Activated CD4-positive, alpha-beta T cell treated with anti-CD3 and anti-CD28 coated beads, Interleukin-2, Interleukin-4, amounts not matched to agents 100 ng/mL and 50 ng/mL, durations not matched to agents 16 hours and 8 hours (primary cell): ENCODE data around the gene CALU.

ENCODE experiments used
- DNase-seq: peaks from one replicate; pipeline ENCODE4 v3.0.0-alpha.2; 2020; ENCODE audit warnings: low spot score

Gene CALU

GRCh38 chr7:128739048-128739962, at the start of gene CALU:
Gene CALU (plus strand): TSS chr7:128739359. CDS start chr7:128748584, 9,225 bp downstream.
- peak; percentile 97 for DNase-seq

GRCh38 chr7:128691227-128691626, 47.9 kb upstream of the CALU start:
- no peak for DNase-seq

GRCh38 chr7:128692623-128693270, 46.4 kb upstream of the CALU start:
- no peak for DNase-seq

GRCh38 chr7:128693373-128694015, 45.7 kb upstream of the CALU start:
- DNase-seq: no peak

- DNase-seq: no peak
Measured at GRCh38 chr7:128694738-128695137, 44.4 kb upstream of the CALU start.

- DNase-seq: peak; percentile 52
Measured at GRCh38 chr7:128697302-128697905, 41.8 kb upstream of the CALU start.

GRCh38 chr7:128699196-128699712, 39.9 kb upstream of the CALU start:
- DNase-seq: no peak

GRCh38 chr7:128699895-128700294, 39.3 kb upstream of the CALU start:
- no peak for DNase-seq

- DNase-seq: no peak
Measured at GRCh38 chr7:128701062-128701785, 37.9 kb upstream of the CALU start.

- DNase-seq: no peak
Measured at GRCh38 chr7:128703609-128704241, 35.4 kb upstream of the CALU start.

- DNase-seq: no peak
Measured at GRCh38 chr7:128705891-128706333, 33.2 kb upstream of the CALU start.

- no peak for DNase-seq
Measured at GRCh38 chr7:128707752-128708151, 31.4 kb upstream of the CALU start.

GRCh38 chr7:128708235-128708634, 30.9 kb upstream of the CALU start:
- DNase-seq: no peak

GRCh38 chr7:128708824-128709223, 30.3 kb upstream of the CALU start:
- DNase-seq: no peak

- no peak for DNase-seq
Measured at GRCh38 chr7:128710481-128710880, 28.7 kb upstream of the CALU start.

GRCh38 chr7:128713794-128714193, 25.4 kb upstream of the CALU start:
- DNase-seq: no peak

- DNase-seq: no peak
Measured at GRCh38 chr7:128714701-128715495, 24.3 kb upstream of the CALU start.

- DNase-seq: no peak
Measured at GRCh38 chr7:128718967-128719642, 20.1 kb upstream of the CALU start.

- DNase-seq: no peak
Measured at GRCh38 chr7:128721376-128721775, 17.8 kb upstream of the CALU start.
